ENCODE results near the gene APBB2.

The APBB2 gene

DNA sequence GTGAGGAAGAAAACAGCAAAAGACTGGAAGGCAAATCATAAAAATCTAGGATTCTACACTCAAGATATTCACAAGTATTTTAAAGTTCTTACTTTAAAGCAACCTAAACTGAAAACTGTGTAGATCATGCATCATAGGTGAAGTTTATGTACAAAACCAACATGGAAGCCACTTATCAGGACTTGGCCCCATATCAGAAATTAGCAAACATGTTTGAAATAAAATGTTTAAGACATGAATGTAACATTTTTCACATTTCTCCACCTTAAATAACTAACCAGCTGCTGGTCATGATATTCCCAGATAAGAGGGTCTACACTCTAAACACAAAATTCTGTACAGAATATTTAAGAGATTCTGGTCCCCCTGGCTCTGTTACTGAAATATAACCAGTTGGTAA, 38.5 kb downstream of the APBB2 start:
- H3K4me2 ChIP-seq (ENCODE audit: low read length) = no peak overlapping the region
- no peaks in the 10 kb centered on the region for H3K9me2 ChIP-seq (ENCODE audit: low read depth, low read length)
- H3K9ac ChIP-seq (ENCODE audit: low read length) = no peak overlapping the region
- TF ChIP-seq, protein P1, sequence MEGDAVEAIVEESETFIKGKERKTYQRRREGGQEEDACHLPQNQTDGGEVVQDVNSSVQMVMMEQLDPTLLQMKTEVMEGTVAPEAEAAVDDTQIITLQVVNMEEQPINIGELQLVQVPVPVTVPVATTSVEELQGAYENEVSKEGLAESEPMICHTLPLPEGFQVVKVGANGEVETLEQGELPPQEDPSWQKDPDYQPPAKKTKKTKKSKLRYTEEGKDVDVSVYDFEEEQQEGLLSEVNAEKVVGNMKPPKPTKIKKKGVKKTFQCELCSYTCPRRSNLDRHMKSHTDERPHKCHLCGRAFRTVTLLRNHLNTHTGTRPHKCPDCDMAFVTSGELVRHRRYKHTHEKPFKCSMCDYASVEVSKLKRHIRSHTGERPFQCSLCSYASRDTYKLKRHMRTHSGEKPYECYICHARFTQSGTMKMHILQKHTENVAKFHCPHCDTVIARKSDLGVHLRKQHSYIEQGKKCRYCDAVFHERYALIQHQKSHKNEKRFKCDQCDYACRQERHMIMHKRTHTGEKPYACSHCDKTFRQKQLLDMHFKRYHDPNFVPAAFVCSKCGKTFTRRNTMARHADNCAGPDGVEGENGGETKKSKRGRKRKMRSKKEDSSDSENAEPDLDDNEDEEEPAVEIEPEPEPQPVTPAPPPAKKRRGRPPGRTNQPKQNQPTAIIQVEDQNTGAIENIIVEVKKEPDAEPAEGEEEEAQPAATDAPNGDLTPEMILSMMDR (IDR thresholded peaks at IDR 0.05; ENCODE audit: low read length) = no peak
- no peak for TF ChIP-seq EZH2 (IDR thresholded peaks at IDR 0.05; ENCODE audit: borderline replicate concordance, low read length)
- H2AFZ ChIP-seq (ENCODE audit: low read length) = no peak overlapping the region
- no peaks in the 10 kb centered on the region for H3K79me2 ChIP-seq (ENCODE audit: insufficient read depth, low read length)
- no peak overlapping the region for H3K27ac ChIP-seq (ENCODE audit: low read depth, low read length, poor library complexity, severe bottlenecking)
- H4K20me1 ChIP-seq (ENCODE audit: insufficient read depth, low read length) = no peaks in the 10 kb centered on the region; the same call in 1 of the 2 replicates
- H3K27me3 ChIP-seq (ENCODE audit: insufficient read depth, low read length) = no peaks in the 10 kb centered on the region
- H3F3A ChIP-seq (ENCODE audit: insufficient read depth, low read length) = no peaks in the 10 kb centered on the region
- H3K36me3 ChIP-seq (ENCODE audit: insufficient read depth, low read length) = no peaks in the 10 kb centered on the region
- no peaks in the 10 kb centered on the region for H3K4me1 ChIP-seq (ENCODE audit: insufficient read depth, low read length, severe bottlenecking)
- no peaks in the 10 kb centered on the region for H3K9me3 ChIP-seq (ENCODE audit: low read length)
- no peak overlapping the region for H3K4me3 ChIP-seq (ENCODE audit: low read depth, low read length, poor library complexity, severe bottlenecking)

DNA sequence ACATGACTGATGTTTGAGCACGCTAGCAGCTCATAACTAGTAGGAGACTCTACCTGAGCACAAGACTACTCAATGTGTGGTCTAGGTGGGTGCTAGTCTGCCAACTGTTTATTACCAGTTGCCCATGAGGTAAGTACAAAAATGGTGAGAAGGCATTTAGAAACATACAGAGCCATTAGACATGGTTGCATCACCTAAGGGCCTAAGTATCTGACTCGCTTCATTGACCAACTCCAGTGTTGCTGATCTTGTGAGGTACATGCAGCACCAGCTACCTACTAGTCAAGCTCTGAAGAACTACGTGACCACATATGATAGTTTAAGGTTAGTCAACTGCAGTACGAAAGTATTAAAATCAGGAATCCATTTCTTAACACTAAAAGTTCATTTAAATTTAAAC, 39.9 kb downstream of the APBB2 start:
- H3K4me2 ChIP-seq (ENCODE audit: low read length) = no peak overlapping the region
- H3K4me3 ChIP-seq (ENCODE audit: low read depth, low read length, poor library complexity, severe bottlenecking) = no peak overlapping the region
- H4K20me1 ChIP-seq (ENCODE audit: insufficient read depth, low read length) = no peaks in the 10 kb centered on the region; the same call in 1 of the 2 replicates
- H3K9me2 ChIP-seq (ENCODE audit: low read depth, low read length) = no peaks in the 10 kb centered on the region
- H3K79me2 ChIP-seq (ENCODE audit: insufficient read depth, low read length) = no peaks in the 10 kb centered on the region
- no peak overlapping the region for H3K9ac ChIP-seq (ENCODE audit: low read length)
- H3K9me3 ChIP-seq (ENCODE audit: low read length) = no peaks in the 10 kb centered on the region
- no peaks in the 10 kb centered on the region for H3K4me1 ChIP-seq (ENCODE audit: insufficient read depth, low read length, severe bottlenecking)
- H3K27ac ChIP-seq (ENCODE audit: low read depth, low read length, poor library complexity, severe bottlenecking) = no peak overlapping the region
- no peaks in the 10 kb centered on the region for H3F3A ChIP-seq (ENCODE audit: insufficient read depth, low read length)
- no peaks in the 10 kb centered on the region for H3K36me3 ChIP-seq (ENCODE audit: insufficient read depth, low read length)
- TF ChIP-seq, protein P1 (IDR thresholded peaks at IDR 0.05; ENCODE audit: low read length) = no peak
- TF ChIP-seq EZH2 (IDR thresholded peaks at IDR 0.05; ENCODE audit: borderline replicate concordance, low read length) = no peak
- no peak overlapping the region for H2AFZ ChIP-seq (ENCODE audit: low read length)
- no peaks in the 10 kb centered on the region for H3K27me3 ChIP-seq (ENCODE audit: insufficient read depth, low read length)

DNA sequence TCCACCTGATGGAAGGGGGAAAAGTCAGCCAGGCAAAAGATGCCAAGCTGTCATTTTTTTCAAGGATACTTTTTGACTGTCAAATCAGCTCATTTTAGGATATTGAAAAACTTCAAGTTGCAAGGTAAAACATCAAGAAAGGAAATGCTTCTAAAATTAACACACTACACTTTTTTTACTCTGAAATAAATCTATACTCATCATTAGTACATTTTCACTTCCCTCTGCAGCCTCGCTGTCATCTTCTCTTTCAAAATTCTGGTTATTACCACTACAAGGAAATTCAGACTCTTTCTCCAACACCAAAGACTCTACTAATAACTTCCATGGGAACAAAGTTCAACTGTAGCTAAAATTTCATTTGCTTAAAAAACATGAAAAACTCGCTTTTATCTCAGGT, 41.6 kb downstream of the APBB2 start:
- no peak overlapping the region for H3K27ac ChIP-seq (ENCODE audit: low read depth, low read length, poor library complexity, severe bottlenecking)
- H3K9ac ChIP-seq (ENCODE audit: low read length) = no peak overlapping the region
- TF ChIP-seq EZH2 (IDR thresholded peaks at IDR 0.05; ENCODE audit: borderline replicate concordance, low read length) = no peak
- TF ChIP-seq, protein P1 (IDR thresholded peaks at IDR 0.05; ENCODE audit: low read length) = no peak

More for the DNA sequence above, 41.6 kb downstream of the APBB2 start:
- H3K4me2 ChIP-seq (ENCODE audit: low read length) = no peak overlapping the region
- no peaks in the 10 kb centered on the region for H3K79me2 ChIP-seq (ENCODE audit: insufficient read depth, low read length)
- H3K4me3 ChIP-seq (ENCODE audit: low read depth, low read length, poor library complexity, severe bottlenecking) = no peak overlapping the region
- H3K9me2 ChIP-seq (ENCODE audit: low read depth, low read length) = no peaks in the 10 kb centered on the region
- no peak overlapping the region for H2AFZ ChIP-seq (ENCODE audit: low read length)
- no peaks in the 10 kb centered on the region for H3K4me1 ChIP-seq (ENCODE audit: insufficient read depth, low read length, severe bottlenecking)
- no peaks in the 10 kb centered on the region for H3F3A ChIP-seq (ENCODE audit: insufficient read depth, low read length)
- H3K36me3 ChIP-seq (ENCODE audit: insufficient read depth, low read length) = no peaks in the 10 kb centered on the region
- H3K27me3 ChIP-seq (ENCODE audit: insufficient read depth, low read length) = no peaks in the 10 kb centered on the region
- no peaks in the 10 kb centered on the region; the same call in 1 of the 2 replicates for H4K20me1 ChIP-seq (ENCODE audit: insufficient read depth, low read length)
- no peaks in the 10 kb centered on the region for H3K9me3 ChIP-seq (ENCODE audit: low read length)

Data from OCI-LY1 (cell line).